ENCODE measurements around the gene APLP2.

DNA sequence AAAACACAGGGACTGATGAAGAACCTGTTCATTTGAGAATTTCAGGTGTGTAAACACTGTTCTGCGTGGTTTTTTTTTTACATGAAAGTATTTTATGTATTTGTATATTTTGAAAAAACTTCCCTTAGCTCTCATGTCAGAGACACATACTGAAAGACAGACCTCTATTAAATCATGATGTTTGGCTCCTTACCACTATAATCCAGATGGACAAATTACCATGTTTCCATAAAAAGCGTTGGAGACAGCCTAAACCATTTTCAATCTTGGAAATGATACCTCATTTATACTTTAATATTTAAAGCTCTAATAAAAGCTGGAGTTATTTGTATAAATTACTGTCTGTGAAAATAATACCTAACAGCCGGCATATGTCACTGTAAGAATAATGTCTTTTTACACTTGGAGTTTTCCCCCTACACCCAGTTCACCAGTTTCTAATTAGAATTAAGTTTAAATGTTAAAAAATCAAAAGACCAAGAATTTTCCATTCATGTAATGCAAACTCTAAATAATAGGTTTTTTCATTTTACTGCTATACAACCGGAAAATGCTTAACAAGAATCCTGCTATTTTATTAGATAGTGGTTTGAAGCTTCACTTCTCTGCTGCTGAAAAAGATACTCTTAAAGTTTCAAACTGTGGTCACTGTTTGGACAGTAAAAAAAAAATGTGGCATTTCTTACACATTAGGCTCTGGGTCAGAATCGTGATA is 30.8 kb downstream of the APLP2 start:
- TF ChIP-seq POLR2A (IDR thresholded peaks at IDR 0.05) (no peak), POLR2AphosphoS5 (IDR thresholded peaks at IDR 0.05) (no peak), EP300 (IDR thresholded peaks at IDR 0.05) (no peak)
- TF ChIP-seq, protein P1, sequence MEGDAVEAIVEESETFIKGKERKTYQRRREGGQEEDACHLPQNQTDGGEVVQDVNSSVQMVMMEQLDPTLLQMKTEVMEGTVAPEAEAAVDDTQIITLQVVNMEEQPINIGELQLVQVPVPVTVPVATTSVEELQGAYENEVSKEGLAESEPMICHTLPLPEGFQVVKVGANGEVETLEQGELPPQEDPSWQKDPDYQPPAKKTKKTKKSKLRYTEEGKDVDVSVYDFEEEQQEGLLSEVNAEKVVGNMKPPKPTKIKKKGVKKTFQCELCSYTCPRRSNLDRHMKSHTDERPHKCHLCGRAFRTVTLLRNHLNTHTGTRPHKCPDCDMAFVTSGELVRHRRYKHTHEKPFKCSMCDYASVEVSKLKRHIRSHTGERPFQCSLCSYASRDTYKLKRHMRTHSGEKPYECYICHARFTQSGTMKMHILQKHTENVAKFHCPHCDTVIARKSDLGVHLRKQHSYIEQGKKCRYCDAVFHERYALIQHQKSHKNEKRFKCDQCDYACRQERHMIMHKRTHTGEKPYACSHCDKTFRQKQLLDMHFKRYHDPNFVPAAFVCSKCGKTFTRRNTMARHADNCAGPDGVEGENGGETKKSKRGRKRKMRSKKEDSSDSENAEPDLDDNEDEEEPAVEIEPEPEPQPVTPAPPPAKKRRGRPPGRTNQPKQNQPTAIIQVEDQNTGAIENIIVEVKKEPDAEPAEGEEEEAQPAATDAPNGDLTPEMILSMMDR (IDR thresholded peaks at IDR 0.05) = no peak
